Activated naive CD4-positive, alpha-beta T cell (primary cell): ENCODE results near the gene GABRQ.
"Not testable (repeated sequence)": the region's sequence is repeated elsewhere in the genome, so short reads cannot be mapped to it uniquely, and the experiment has no call there.

ENCODE experiments used
- DNase-seq, 4 experiments: peaks; one replicate each; lab custom pipeline; 2025; lab: John Stamatoyannopoulos, UW

Gene GABRQ

GRCh38 chrX:152658302-152658701, 20.6 kb downstream of the GABRQ start:
- no peak for DNase-seq

DNA sequence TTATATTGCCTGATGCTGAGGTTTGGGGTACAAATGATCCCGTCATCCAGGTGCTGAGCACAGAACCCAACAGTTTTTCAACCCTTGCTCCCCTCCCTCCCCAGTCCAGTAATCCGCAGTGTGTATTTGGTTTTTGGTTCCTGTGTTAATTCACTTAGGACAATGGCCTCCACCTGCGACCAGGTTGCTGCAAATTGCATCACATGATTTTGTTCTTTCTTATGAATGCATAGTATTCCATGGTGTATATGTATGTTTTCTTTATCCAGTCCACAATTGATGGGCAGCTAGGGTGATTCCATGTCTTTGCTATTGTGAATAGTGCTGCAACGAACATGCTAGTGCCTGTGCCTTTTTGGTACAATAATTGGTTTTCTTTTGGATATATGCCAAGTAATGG, 25.4 kb downstream of the GABRQ start:
- no peak for DNase-seq

GRCh38 chrX:152674135-152674534, 36.4 kb downstream of the GABRQ start:
- DNase-seq, result no peak

GRCh38 chrX:152674652-152675051, 37.0 kb downstream of the GABRQ start:
- DNase-seq, result not testable (repeated sequence)

DNA sequence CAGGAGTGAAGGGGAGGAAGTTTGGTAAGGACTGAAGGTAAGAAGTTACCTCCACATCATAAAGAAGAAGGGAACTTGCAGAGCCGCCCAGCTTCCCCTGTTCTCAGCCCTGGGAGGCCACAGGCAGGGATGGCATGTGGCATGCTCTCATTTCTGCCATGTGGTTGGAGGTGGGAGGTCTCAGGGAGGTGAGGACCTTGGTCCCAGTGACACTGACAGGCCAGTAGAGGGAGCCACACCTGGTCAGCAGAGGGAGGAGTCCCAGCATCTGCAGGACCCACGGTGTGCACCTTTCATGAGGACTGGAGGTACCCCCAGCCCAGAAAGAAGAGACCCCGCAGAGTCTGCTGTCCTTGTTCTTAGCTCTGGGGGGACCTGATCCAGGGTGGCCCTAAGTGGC, 43.3 kb downstream of the GABRQ start:
- DNase-seq, result not testable (repeated sequence)

DNA sequence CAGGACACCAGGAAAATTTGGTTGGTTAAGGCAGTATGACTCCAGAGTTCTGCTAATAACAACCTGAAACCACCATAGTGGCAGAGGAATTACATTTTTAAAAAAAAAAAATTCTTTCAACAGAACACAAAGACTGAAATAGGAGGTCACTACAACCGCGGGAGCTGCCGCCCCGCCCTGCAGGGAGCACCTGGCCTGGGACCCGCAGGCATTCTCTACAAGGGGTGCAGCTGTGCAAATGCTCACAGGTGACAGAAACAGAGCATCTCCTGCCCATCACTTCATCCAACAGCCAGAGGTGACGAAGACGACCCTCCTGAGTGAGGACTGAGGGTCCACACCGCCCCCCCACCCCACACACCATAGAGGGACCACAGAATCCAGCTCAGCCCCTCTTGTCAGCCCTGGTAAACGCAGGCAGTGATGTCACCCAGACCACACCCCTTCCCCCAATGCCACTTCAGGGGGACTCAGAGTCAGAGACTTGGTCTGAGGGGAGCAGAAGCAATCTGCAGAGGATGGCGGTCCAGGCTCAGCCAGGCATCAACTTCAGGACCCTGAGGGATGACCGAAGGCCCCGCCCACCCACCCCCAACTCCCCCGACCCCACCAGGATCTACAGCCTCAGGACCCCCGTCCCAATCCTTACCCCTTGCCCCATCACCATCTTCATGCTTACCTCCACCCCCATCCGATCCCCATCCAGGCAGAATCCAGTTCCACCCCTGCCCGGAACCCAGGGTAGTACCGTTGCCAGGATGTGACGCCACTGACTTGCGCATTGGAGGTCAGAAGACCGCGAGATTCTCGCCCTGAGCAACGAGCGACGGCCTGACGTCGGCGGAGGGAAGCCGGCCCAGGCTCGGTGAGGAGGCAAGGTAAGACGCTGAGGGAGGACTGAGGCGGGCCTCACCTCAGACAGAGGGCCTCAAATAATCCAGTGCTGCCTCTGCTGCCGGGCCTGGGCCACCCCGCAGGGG, 60.5 kb downstream of the GABRQ start, which contains the start of gene MAGEA3:
TSS of gene MAGEA3 (plus strand) at position 843 of the 980 bp plus-strand sequence. CDS start 2,039 bp downstream, outside the sequence.
- DNase-seq, result not testable (repeated sequence)

GRCh38 chrX:152700390-152700789, 62.7 kb downstream of the GABRQ start:
- DNase-seq, result not testable (repeated sequence)

DNA sequence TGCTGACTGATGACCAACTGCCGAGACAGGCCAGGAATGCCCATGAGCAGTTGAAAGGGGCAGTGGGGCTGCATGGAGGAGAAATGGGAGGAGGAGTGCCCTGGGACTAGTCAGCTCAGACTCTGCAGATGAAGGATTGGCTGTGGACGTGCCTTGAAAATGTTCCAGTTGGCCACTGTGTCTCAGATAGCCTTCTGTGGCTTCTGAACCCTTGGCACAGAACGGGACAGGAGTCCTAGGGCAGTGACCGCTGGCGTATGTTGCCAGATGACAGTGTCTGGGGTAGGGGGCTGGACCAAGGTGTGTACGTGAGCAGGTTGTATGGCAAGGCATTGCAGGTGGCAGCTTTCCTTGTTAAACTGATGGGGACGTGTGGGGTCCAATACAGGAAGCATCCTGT, 68.8 kb downstream of the GABRQ start:
- DNase-seq, result not testable (repeated sequence)
